ENCODE data around the gene SERPINC1.
"Not testable (repeated sequence)": the region's sequence is repeated elsewhere in the genome, so short reads cannot be mapped to it uniquely, and the experiment has no call there.

The SERPINC1 gene

GRCh38 chr1:173917149-173917548 lies at the start of gene SERPINC1:
SERPINC1 (minus strand) TSS chr1:173917327; CDS start chr1:173917259, 68 bp downstream.
- Mint-ChIP-seq H3K27me3 (no peaks in the 10 kb centered on the region), H3K36me3 (no peaks in the 10 kb centered on the region)

GRCh38 chr1:173965896-173966295 lies 48.8 kb upstream of the SERPINC1 start:
- not testable (repeated sequence) for H3K27ac Mint-ChIP-seq, H3K27me3 Mint-ChIP-seq, H3K4me1 Mint-ChIP-seq, H3K4me3 Mint-ChIP-seq, H3K9me3 Mint-ChIP-seq, ATAC-seq
- H3K36me3 Mint-ChIP-seq, result peaks cover 50% of the 10 kb centered on the region

More at GRCh38 chr1:173917149-173917548, at the start of gene SERPINC1:
- Mint-ChIP-seq H3K4me3 (no peak within 1 kb of the TSS), H3K27ac (no peak within 1 kb of the TSS), H3K4me1 (no peaks in the 10 kb centered on the region), H3K9me3 (no peaks in the 10 kb centered on the region)
- no peak for ATAC-seq

GRCh38 chr1:173963477-173963876 lies 46.4 kb upstream of the SERPINC1 start:
- Mint-ChIP-seq H3K4me3 (no peak overlapping the region), H3K36me3 (peaks cover 63% of the 10 kb centered on the region), H3K27me3 (no peaks in the 10 kb centered on the region), H3K4me1 (no peaks in the 10 kb centered on the region), H3K9me3 (no peaks in the 10 kb centered on the region), H3K27ac (no peak overlapping the region)
- ATAC-seq, result no peak

GRCh38 chr1:173960625-173961024 lies 43.5 kb upstream of the SERPINC1 start:
- ATAC-seq, result no peak
- no peaks in the 10 kb centered on the region for H3K9me3 Mint-ChIP-seq
- no peaks in the 10 kb centered on the region for H3K27me3 Mint-ChIP-seq
- no peaks in the 10 kb centered on the region for H3K4me1 Mint-ChIP-seq
- H3K27ac Mint-ChIP-seq, result no peak overlapping the region
- no peak overlapping the region for H3K4me3 Mint-ChIP-seq
- H3K36me3 Mint-ChIP-seq, result peaks cover 54% of the 10 kb centered on the region

- no peak for ATAC-seq
Observed at GRCh38 chr1:173954179-173954578, 37.1 kb upstream of the SERPINC1 start.

GRCh38 chr1:173948594-173948993 lies 31.5 kb upstream of the SERPINC1 start:
- Mint-ChIP-seq H3K9me3 (no peaks in the 10 kb centered on the region), H3K4me3 (no peak overlapping the region), H3K4me1 (no peaks in the 10 kb centered on the region), H3K27ac (no peak overlapping the region), H3K36me3 (peaks cover 37% of the 10 kb centered on the region), H3K27me3 (no peaks in the 10 kb centered on the region)
- ATAC-seq, result no peak

More at GRCh38 chr1:173954179-173954578, 37.1 kb upstream of the SERPINC1 start:
- Mint-ChIP-seq H3K36me3 (peaks cover 37% of the 10 kb centered on the region), H3K9me3 (no peaks in the 10 kb centered on the region), H3K4me1 (no peaks in the 10 kb centered on the region), H3K27me3 (no peaks in the 10 kb centered on the region), H3K4me3 (no peak overlapping the region), H3K27ac (no peak overlapping the region)

GRCh38 chr1:173946380-173946921 lies 29.3 kb upstream of the SERPINC1 start:
- Mint-ChIP-seq H3K4me1 (no peaks in the 10 kb centered on the region), H3K27me3 (no peaks in the 10 kb centered on the region), H3K9me3 (no peaks in the 10 kb centered on the region), H3K36me3 (peaks cover 45% of the 10 kb centered on the region), H3K4me3 (no peak overlapping the region), H3K27ac (no peak overlapping the region)
- ATAC-seq, result no peak

- peaks cover 41% of the 10 kb centered on the region for H3K36me3 Mint-ChIP-seq
Observed at GRCh38 chr1:173937062-173937461, 19.9 kb upstream of the SERPINC1 start.

GRCh38 chr1:173934440-173934839 lies 17.3 kb upstream of the SERPINC1 start:
- Mint-ChIP-seq H3K27me3 (no peaks in the 10 kb centered on the region), H3K36me3 (peaks cover 31% of the 10 kb centered on the region), H3K9me3 (no peaks in the 10 kb centered on the region), H3K4me1 (no peaks in the 10 kb centered on the region), H3K27ac (peak overlapping the region; percentile 12), H3K4me3 (no peak overlapping the region)
- ATAC-seq, result no peak

More at GRCh38 chr1:173937062-173937461, 19.9 kb upstream of the SERPINC1 start:
- Mint-ChIP-seq H3K4me3 (no peak overlapping the region), H3K27ac (no peak overlapping the region), H3K4me1 (no peaks in the 10 kb centered on the region), H3K27me3 (no peaks in the 10 kb centered on the region), H3K9me3 (no peaks in the 10 kb centered on the region)
- ATAC-seq, result no peak

GRCh38 chr1:173930541-173930940 lies 13.4 kb upstream of the SERPINC1 start:
- not testable (repeated sequence) for H3K27me3 Mint-ChIP-seq, H3K4me3 Mint-ChIP-seq, ATAC-seq, H3K4me1 Mint-ChIP-seq, H3K9me3 Mint-ChIP-seq, H3K27ac Mint-ChIP-seq
- H3K36me3 Mint-ChIP-seq, result peaks cover 21% of the 10 kb centered on the region

GRCh38 chr1:173925306-173926242 lies 8.4 kb upstream of the SERPINC1 start:
- no peaks in the 10 kb centered on the region for H3K4me1 Mint-ChIP-seq
- no peaks in the 10 kb centered on the region for H3K27me3 Mint-ChIP-seq
- no peak overlapping the region for H3K27ac Mint-ChIP-seq
- no peak overlapping the region for H3K4me3 Mint-ChIP-seq
- H3K36me3 Mint-ChIP-seq, result peaks cover 6% of the 10 kb centered on the region
- ATAC-seq, result no peak
- no peaks in the 10 kb centered on the region for H3K9me3 Mint-ChIP-seq

GRCh38 chr1:173920861-173921260 lies 3.7 kb upstream of the SERPINC1 start:
- no peaks in the 10 kb centered on the region for H3K4me1 Mint-ChIP-seq
- H3K9me3 Mint-ChIP-seq, result no peaks in the 10 kb centered on the region
- no peak overlapping the region for H3K27ac Mint-ChIP-seq
- no peaks in the 10 kb centered on the region for H3K36me3 Mint-ChIP-seq
- no peak overlapping the region for H3K4me3 Mint-ChIP-seq
- H3K27me3 Mint-ChIP-seq, result no peaks in the 10 kb centered on the region
- no peak for ATAC-seq

GRCh38 chr1:173917635-173918493 lies 737 bp upstream of the SERPINC1 start:
- H3K36me3 Mint-ChIP-seq, result no peaks in the 10 kb centered on the region
- no peak overlapping the region for H3K4me3 Mint-ChIP-seq
- no peak for ATAC-seq
- H3K9me3 Mint-ChIP-seq, result no peaks in the 10 kb centered on the region
- no peaks in the 10 kb centered on the region for H3K27me3 Mint-ChIP-seq
- H3K27ac Mint-ChIP-seq, result no peak overlapping the region
- H3K4me1 Mint-ChIP-seq, result no peaks in the 10 kb centered on the region

GRCh38 chr1:173916667-173917066 lies 460 bp downstream of the SERPINC1 start:
- no peak overlapping the region for H3K4me3 Mint-ChIP-seq
- H3K9me3 Mint-ChIP-seq, result no peaks in the 10 kb centered on the region
- no peaks in the 10 kb centered on the region for H3K4me1 Mint-ChIP-seq
- no peaks in the 10 kb centered on the region for H3K27me3 Mint-ChIP-seq
- no peaks in the 10 kb centered on the region for H3K36me3 Mint-ChIP-seq
- ATAC-seq, result no peak
- no peak overlapping the region for H3K27ac Mint-ChIP-seq

GRCh38 chr1:173915596-173915995 lies 1.5 kb downstream of the SERPINC1 start:
- Mint-ChIP-seq H3K36me3 (no peaks in the 10 kb centered on the region), H3K9me3 (no peaks in the 10 kb centered on the region), H3K27ac (no peak overlapping the region), H3K4me1 (no peaks in the 10 kb centered on the region), H3K4me3 (no peak overlapping the region), H3K27me3 (no peaks in the 10 kb centered on the region)
- no peak for ATAC-seq

Data from stimulated activated memory B cell treated with anti-CD40 and anti-IgM and Interleukin-4, amounts not matched to agents 10 μg/mL and 1 μg/mL and 100 μg/mL, for 72 hours (primary cell).